Measurements from ENCODE around the gene LRRFIP1. TPM values are rescaled to one million over a fixed set of nuclear protein-coding genes. Genes with fewer than 3 reads are reported as not detected.

LRRFIP1 gene
- total and polyA plus RNA-seq, 9 of the 15 experiments (the other 6 are each of a cell fraction or from before 2014, with no cell fraction given) = 13.1 to 45.2 (median 31.3) TPM

GRCh38 chr2:237652854-237653253 is 25.5 kb downstream of the LRRFIP1 start (continued):
- TF ChIP-seq FOXA3 (CRISPR knock-in tag; conservative IDR thresholded peaks at IDR 0.05 in 1 of 2, IDR thresholded peaks at IDR 0.05 in 1 of 2) (no peak), NR2F6 (CRISPR knock-in tag; IDR thresholded peaks at IDR 0.05) (no peak), RFX7 (CRISPR knock-in tag; IDR thresholded peaks at IDR 0.05) (no peak)

GRCh38 chr2:237653776-237654558 is 26.6 kb downstream of the LRRFIP1 start:
- Histone ChIP-seq H4K20me1 (replicated peaks; ENCODE audit: control insufficient read depth, insufficient read depth, low read length) (no peaks in the 10 kb centered on the region), H3K9me1 (ENCODE audit: control insufficient read depth, insufficient read depth, low read length) (no peaks in the 10 kb centered on the region), H3K4me3 (no peak overlapping the region), H3K27me3 (ENCODE audit: control insufficient read depth in 2 of 2, insufficient read depth in 2 of 2, low read length in 2 of 2) (peaks cover 8 to 28% of the 10 kb centered on the region in 2 experiments; a peak in 4 of 5 replicates), H3K4me1 (replicated peaks in 1 of 2; ENCODE audit: control insufficient read depth in 2 of 2, insufficient read depth in 2 of 2, low read length in 2 of 2) (no peaks in the 10 kb centered on the region), H3K9me3 (replicated peaks; ENCODE audit: control insufficient read depth, insufficient read depth, low read depth, low read length) (no peaks in the 10 kb centered on the region), H3K9ac (ENCODE audit: insufficient read depth in 1 of 2, low read depth in 2 of 2, low read length in 2 of 2) (no peak overlapping the region), H3K36me3 (ENCODE audit: control insufficient read depth, insufficient read depth, low read length) (no peaks in the 10 kb centered on the region), H2AFZ (ENCODE audit: low read depth, low read length) (no peak overlapping the region), H3K79me2 (ENCODE audit: control insufficient read depth, insufficient read depth, low read length) (no peaks in the 10 kb centered on the region), H3K27ac (ENCODE audit: extremely low read depth, low read depth, low read length) (no peak overlapping the region), H3K4me2 (ENCODE audit: insufficient read depth, low read length) (no peak overlapping the region)
- FAIRE-seq (no peak), ATAC-seq (no peak), DNase-seq (ENCODE audit: extremely low read depth in 1 of 4, low spot score in 3 of 4) (no peak)
- intact Hi-C loops (cut with micrococcal nuclease) (no loop called here), in situ Hi-C loops (cut with MboI) (no loop called here)
- ChIA-PET CTCF (ENCODE audit: low intra/inter-chr PET ratio) (no interaction called here), POLR2A (no interaction called here)
- BruUV-seq (replicated peaks) = no TSS peak
- WGBS (ENCODE audit: insufficient coverage, low coverage, missing lambda C conversion rate) = 0% methylated on average over 5 of the region's 5 CpGs
- TF ChIP-seq ZNF766 (CRISPR knock-in tag; conservative IDR thresholded peaks at IDR 0.05) = no peak
- TF ChIP-seq NUFIP1 (IDR thresholded peaks at IDR 0.05; ENCODE audit: partially characterized antibody) = no peak
- TF ChIP-seq SIX5 (IDR thresholded peaks at IDR 0.05; ENCODE audit: borderline replicate concordance in 1 of 2, insufficient read depth in 1 of 2, low read depth in 1 of 2, low read length in 2 of 2) = no peak
- TF ChIP-seq RAD21 (CRISPR knock-in tag; conservative IDR thresholded peaks at IDR 0.05 in 1 of 2, IDR thresholded peaks at IDR 0.05 in 1 of 2) = no peak
- no peak for TF ChIP-seq RFX7 (CRISPR knock-in tag; IDR thresholded peaks at IDR 0.05)
- no peak for TF ChIP-seq ZNF764 (CRISPR knock-in tag; IDR thresholded peaks at IDR 0.05; ENCODE audit: low read depth)
- TF ChIP-seq ATF3 (IDR thresholded peaks at IDR 0.05) = no peak
- TF ChIP-seq ATF3 (CRISPR knock-in tag; conservative IDR thresholded peaks at IDR 0.05) = no peak
- no peak for TF ChIP-seq STAT5A (IDR thresholded peaks at IDR 0.05; ENCODE audit: borderline replicate concordance, low read length)
- TF ChIP-seq HDAC3 (IDR thresholded peaks at IDR 0.05; ENCODE audit: borderline replicate concordance, partially characterized antibody) = no peak
- TF ChIP-seq FOXP1 (CRISPR knock-in tag; IDR thresholded peaks at IDR 0.05) = no peak
- no peak for TF ChIP-seq NONO (IDR thresholded peaks at IDR 0.05; ENCODE audit: low read depth in 2 of 2, low read length in 1 of 2)

Data from K562 (cell line).